Cerebellar nuclear complex (tissue), 1 donor: ENCODE measurements around the gene OR6N2.

Experiments used
- DNase-seq, 2 experiments: peaks; one replicate each; lab custom pipeline; 2025; lab: John Stamatoyannopoulos, UW

OR6N2 gene

GRCh38 chr1:158752155-158752712 is 28.8 kb downstream of the OR6N2 start:
- no peak for DNase-seq

- DNase-seq: no peak
Observed at GRCh38 chr1:158735848-158736247, 45.2 kb downstream of the OR6N2 start.

- no peak for DNase-seq
Observed at GRCh38 chr1:158732524-158732923, 48.5 kb downstream of the OR6N2 start.

GRCh38 chr1:158731707-158732106 is 49.3 kb downstream of the OR6N2 start:
- DNase-seq: no peak

GRCh38 chr1:158730453-158730852 is 50.6 kb downstream of the OR6N2 start:
- DNase-seq: no peak

- no peak for DNase-seq
Observed at GRCh38 chr1:158728510-158729225, 52.3 kb downstream of the OR6N2 start.

GRCh38 chr1:158724442-158724841 is 56.6 kb downstream of the OR6N2 start:
- DNase-seq: no peak
